Colon (tissue), 2 donors: ENCODE results near the gene CDC5L.

Experiments
- FAIRE-seq: peaks from 2 replicates; lab custom pipeline; 2012; peaks lifted over from hg19 to GRCh38; lab: Jason Lieb, UNC
- donor health status: control.
- donor health status: control.

CDC5L gene

GRCh38 chr6:44373787-44374186 lies 13.7 kb upstream of the CDC5L start:
- FAIRE-seq = no peak

GRCh38 chr6:44375071-44375470 lies 12.4 kb upstream of the CDC5L start:
- no peak for FAIRE-seq

- FAIRE-seq = no peak
These were observed 10.0 kb upstream of the CDC5L start for GRCh38 chr6:44377484-44377883.

- no peak for FAIRE-seq
These were observed 9.5 kb upstream of the CDC5L start for GRCh38 chr6:44377971-44378370.

- no peak for FAIRE-seq
These were observed 5.8 kb upstream of the CDC5L start for GRCh38 chr6:44381739-44382138.

- FAIRE-seq = no peak
These were observed 1.1 kb upstream of the CDC5L start for GRCh38 chr6:44386364-44386928.

- no peak for FAIRE-seq
These were observed 569 bp upstream of the CDC5L start for GRCh38 chr6:44386929-44387345.

GRCh38 chr6:44388135-44388487 lies 605 bp downstream of the CDC5L start:
- no peak for FAIRE-seq

GRCh38 chr6:44388887-44389286 lies 1.4 kb downstream of the CDC5L start:
- no peak for FAIRE-seq

- FAIRE-seq = no peak
These were observed 2.7 kb downstream of the CDC5L start for GRCh38 chr6:44390158-44390683.

GRCh38 chr6:44395501-44395900 lies 8.0 kb downstream of the CDC5L start:
- FAIRE-seq = no peak

- FAIRE-seq = no peak
These were observed 9.5 kb downstream of the CDC5L start for GRCh38 chr6:44396968-44397367.

GRCh38 chr6:44397424-44398164 lies 10.1 kb downstream of the CDC5L start:
- FAIRE-seq = no peak

- FAIRE-seq = no peak
These were observed 12.5 kb downstream of the CDC5L start for GRCh38 chr6:44399991-44400390.

- FAIRE-seq = no peak
These were observed 13.1 kb downstream of the CDC5L start for GRCh38 chr6:44400572-44400971.

- FAIRE-seq = no peak
These were observed 13.6 kb downstream of the CDC5L start for GRCh38 chr6:44401138-44401537.

GRCh38 chr6:44404022-44404714 lies 16.7 kb downstream of the CDC5L start:
- FAIRE-seq = no peak

GRCh38 chr6:44404715-44405099 lies 17.2 kb downstream of the CDC5L start:
- no peak for FAIRE-seq

- no peak for FAIRE-seq
These were observed 20.6 kb downstream of the CDC5L start for GRCh38 chr6:44407951-44408670.

- no peak for FAIRE-seq
These were observed 21.8 kb downstream of the CDC5L start for GRCh38 chr6:44409207-44409794.

GRCh38 chr6:44410363-44410762 lies 22.9 kb downstream of the CDC5L start:
- no peak for FAIRE-seq

- no peak for FAIRE-seq
These were observed 23.6 kb downstream of the CDC5L start for GRCh38 chr6:44411141-44411540.
